ENCODE data around the gene FAM72D.
"Not testable (repeated sequence)": the region's sequence is repeated elsewhere in the genome, so short reads cannot be mapped to it uniquely, and the experiment has no call there.

The FAM72D gene

GRCh38 chr1:145122344-145123061, 26.7 kb downstream of the FAM72D start:
- not testable (repeated sequence) for H3K27ac Mint-ChIP-seq

DNA sequence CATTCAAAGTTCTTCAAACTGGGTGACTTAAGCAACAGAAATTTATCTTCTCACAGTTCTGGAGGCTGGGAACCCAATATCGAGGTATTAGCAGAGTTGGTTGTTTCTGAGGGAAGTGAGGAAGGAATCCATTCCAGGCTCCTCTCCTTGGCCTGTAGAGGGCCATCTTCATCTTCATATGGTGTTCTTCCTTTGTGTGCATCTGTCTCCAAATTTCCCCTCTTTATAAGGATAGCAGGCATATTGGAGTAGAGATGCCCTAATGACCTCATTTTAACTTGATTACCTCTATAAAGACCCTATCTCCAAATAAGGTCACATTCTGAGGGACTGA, 27.3 kb downstream of the FAM72D start:
- not testable (repeated sequence) for H3K36me3 Mint-ChIP-seq (ENCODE audit: low read depth); H3K4me3 Mint-ChIP-seq; H3K4me1 Mint-ChIP-seq; H3K9me3 Mint-ChIP-seq; H3K27ac Mint-ChIP-seq; H3K27me3 Mint-ChIP-seq (ENCODE audit: low read depth)

More at GRCh38 chr1:145122344-145123061, 26.7 kb downstream of the FAM72D start:
- not testable (repeated sequence) for H3K4me1 Mint-ChIP-seq; H3K36me3 Mint-ChIP-seq (ENCODE audit: low read depth); H3K4me3 Mint-ChIP-seq; H3K9me3 Mint-ChIP-seq; H3K27me3 Mint-ChIP-seq (ENCODE audit: low read depth)

DNA sequence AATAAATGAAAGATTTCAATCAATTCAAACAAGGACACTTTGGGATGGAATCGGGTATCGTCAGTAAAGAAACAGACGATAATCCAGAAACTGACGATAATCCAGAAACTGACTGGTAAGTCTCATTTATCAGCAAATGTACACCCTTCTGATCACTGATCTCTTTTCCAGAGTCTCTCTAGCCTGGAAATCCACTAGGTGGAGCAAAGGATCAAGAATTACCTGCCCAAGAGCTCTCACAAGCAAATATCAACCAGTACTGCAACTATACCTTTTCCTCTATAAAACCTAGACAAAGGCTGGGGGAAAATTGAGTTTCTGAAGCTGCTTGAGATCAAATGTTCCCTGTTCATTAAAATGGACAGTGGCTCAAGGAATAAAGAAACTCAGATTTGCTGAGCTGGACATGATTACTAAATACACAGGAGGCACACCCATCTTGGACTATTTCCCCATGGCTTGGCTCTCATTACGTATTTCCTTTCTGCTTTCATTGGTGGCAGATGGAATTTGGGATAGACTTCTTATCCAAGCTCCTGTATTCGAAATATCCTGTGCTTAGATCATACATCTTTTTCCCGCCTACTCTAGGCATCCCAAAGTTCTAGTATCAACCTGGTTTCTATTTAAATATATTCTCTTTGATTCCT, 28.3 kb downstream of the FAM72D start:
- H3K27me3 Mint-ChIP-seq (ENCODE audit: low read depth); H3K27ac Mint-ChIP-seq; H3K36me3 Mint-ChIP-seq (ENCODE audit: low read depth); H3K9me3 Mint-ChIP-seq; H3K4me1 Mint-ChIP-seq; H3K4me3 Mint-ChIP-seq: not testable (repeated sequence)

- not testable (repeated sequence) for H3K4me1 Mint-ChIP-seq; H3K9me3 Mint-ChIP-seq; H3K36me3 Mint-ChIP-seq (ENCODE audit: low read depth); H3K27ac Mint-ChIP-seq; H3K27me3 Mint-ChIP-seq (ENCODE audit: low read depth); H3K4me3 Mint-ChIP-seq
Observed at GRCh38 chr1:145125112-145125511, 29.3 kb downstream of the FAM72D start.

DNA sequence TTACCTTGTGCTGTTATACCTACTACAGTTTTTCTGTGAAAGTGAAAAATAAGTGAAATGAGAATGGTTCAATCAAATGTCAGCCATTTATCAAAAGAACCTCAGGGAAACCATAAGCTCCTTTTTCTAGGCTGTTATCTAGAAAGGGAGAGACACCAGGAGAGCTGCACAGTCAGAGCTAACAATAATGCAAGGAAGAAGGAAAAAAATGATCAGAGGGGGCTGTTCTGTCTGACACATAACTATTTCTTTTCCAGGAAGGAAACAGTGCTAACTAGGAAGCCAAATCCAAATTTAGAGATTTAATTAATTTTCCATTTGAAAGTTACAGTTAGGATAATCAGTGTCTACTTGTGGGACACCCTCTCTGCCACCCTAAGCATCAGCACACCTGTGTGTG, 31.4 kb downstream of the FAM72D start:
- H3K4me3 Mint-ChIP-seq, H3K4me1 Mint-ChIP-seq: not testable (repeated sequence)

GRCh38 chr1:145128697-145129469, 33.1 kb downstream of the FAM72D start:
- H3K9me3 Mint-ChIP-seq; H3K36me3 Mint-ChIP-seq (ENCODE audit: low read depth); H3K4me1 Mint-ChIP-seq; H3K27ac Mint-ChIP-seq; H3K4me3 Mint-ChIP-seq; H3K27me3 Mint-ChIP-seq (ENCODE audit: low read depth): not testable (repeated sequence)

More for the DNA sequence above, 31.4 kb downstream of the FAM72D start:
- H3K9me3 Mint-ChIP-seq; H3K36me3 Mint-ChIP-seq (ENCODE audit: low read depth); H3K27me3 Mint-ChIP-seq (ENCODE audit: low read depth); H3K27ac Mint-ChIP-seq: not testable (repeated sequence)

DNA sequence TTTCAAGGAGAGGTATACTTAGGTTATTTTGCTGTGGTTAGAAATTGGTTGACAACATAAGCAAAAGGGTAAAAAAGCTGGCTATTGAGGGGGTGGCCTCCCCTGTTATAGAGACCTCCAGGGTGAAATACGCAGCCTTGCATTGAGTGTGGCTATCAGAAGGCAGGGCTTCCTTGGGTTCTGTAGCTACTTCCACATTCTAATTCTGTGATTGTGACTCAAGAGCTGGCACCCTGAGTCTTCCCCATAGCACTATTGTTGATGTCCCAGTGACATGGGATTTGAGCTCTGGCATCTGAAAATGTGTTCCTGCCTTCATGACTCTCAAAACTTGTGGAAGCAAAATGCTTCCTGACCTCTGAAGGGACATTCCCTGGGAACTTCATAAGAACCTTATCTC, 38.7 kb downstream of the FAM72D start:
- not testable (repeated sequence) for H3K4me1 Mint-ChIP-seq; H3K27ac Mint-ChIP-seq; H3K36me3 Mint-ChIP-seq (ENCODE audit: low read depth); H3K4me3 Mint-ChIP-seq; H3K27me3 Mint-ChIP-seq (ENCODE audit: low read depth); H3K9me3 Mint-ChIP-seq

- not testable (repeated sequence) for H3K36me3 Mint-ChIP-seq (ENCODE audit: low read depth); H3K27ac Mint-ChIP-seq; H3K4me3 Mint-ChIP-seq; H3K27me3 Mint-ChIP-seq (ENCODE audit: low read depth); H3K9me3 Mint-ChIP-seq; H3K4me1 Mint-ChIP-seq
Observed at GRCh38 chr1:145140549-145140948, 44.8 kb downstream of the FAM72D start.

- not testable (repeated sequence) for H3K27me3 Mint-ChIP-seq (ENCODE audit: low read depth); H3K36me3 Mint-ChIP-seq (ENCODE audit: low read depth); H3K4me3 Mint-ChIP-seq; H3K9me3 Mint-ChIP-seq; H3K27ac Mint-ChIP-seq; H3K4me1 Mint-ChIP-seq
Observed at GRCh38 chr1:145144264-145144913, 48.6 kb downstream of the FAM72D start.

DNA sequence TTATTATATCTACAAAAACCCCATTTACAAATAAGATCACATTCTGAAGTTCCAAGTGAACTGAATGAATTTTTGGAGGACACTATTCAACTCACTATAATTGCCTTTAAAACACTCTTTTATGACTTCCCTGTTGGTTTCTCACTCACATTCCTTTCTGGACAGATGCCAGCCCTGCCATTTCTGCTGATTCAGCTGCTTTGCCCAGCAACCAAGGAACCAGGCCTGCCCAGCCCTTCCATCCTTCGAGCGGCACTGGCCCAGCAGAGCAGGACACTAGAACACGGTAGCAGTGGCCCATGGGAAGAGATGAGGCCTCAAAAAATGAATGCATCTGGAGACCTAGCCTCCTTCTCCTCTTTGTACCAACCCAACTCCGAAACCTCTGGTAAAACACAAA, 50.5 kb downstream of the FAM72D start:
- H3K4me3 Mint-ChIP-seq; H3K27ac Mint-ChIP-seq; H3K36me3 Mint-ChIP-seq (ENCODE audit: low read depth): not testable (repeated sequence)

GRCh38 chr1:145147172-145147571, 51.4 kb downstream of the FAM72D start:
- not testable (repeated sequence) for H3K27ac Mint-ChIP-seq; H3K4me3 Mint-ChIP-seq; H3K4me1 Mint-ChIP-seq; H3K9me3 Mint-ChIP-seq; H3K36me3 Mint-ChIP-seq (ENCODE audit: low read depth); H3K27me3 Mint-ChIP-seq (ENCODE audit: low read depth)

More for the DNA sequence above, 50.5 kb downstream of the FAM72D start:
- H3K9me3 Mint-ChIP-seq; H3K4me1 Mint-ChIP-seq; H3K27me3 Mint-ChIP-seq (ENCODE audit: low read depth): not testable (repeated sequence)

DNA sequence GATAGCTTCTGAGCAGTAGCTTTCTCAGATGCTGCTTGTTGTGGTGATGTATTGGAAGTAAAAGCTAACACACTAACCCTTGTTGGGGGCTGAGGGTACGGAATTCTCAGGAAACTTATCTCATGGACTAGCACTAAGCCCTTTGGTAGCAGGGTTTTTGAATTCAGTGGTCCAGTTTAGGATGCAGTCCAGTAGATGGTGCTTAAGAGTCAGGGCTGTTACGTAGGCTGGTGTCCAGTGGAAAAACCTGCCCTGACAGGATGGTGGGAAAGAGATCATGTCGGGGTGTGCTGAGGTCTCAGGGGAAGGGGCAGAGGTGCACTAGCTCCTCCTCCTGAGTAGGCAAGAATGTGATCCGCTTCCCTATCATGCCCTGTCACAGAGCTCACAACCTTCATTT, 59.6 kb downstream of the FAM72D start:
- H3K27ac Mint-ChIP-seq; H3K4me3 Mint-ChIP-seq; H3K4me1 Mint-ChIP-seq; H3K9me3 Mint-ChIP-seq; H3K36me3 Mint-ChIP-seq (ENCODE audit: low read depth); H3K27me3 Mint-ChIP-seq (ENCODE audit: low read depth): not testable (repeated sequence)

DNA sequence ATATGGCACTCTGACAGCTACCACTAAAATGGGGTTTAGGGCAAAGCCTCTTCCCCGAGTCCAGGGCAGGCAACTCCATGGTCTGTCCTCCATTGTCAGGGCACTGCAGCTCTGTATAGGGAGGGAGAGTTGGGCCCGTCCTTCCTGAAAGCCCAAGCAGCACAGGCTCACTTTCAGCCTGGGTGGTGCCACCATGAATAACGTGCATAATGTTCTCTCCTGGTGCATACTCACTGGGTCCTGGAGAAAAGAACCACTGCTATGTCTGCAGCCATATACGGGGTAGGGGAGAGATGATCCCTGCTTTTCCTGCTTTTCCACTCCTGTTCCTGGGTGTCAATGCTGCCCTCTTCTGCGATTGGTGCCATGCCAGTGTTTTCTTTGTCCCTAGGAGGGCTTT, 60.1 kb downstream of the FAM72D start:
- H3K27ac Mint-ChIP-seq; H3K9me3 Mint-ChIP-seq; H3K27me3 Mint-ChIP-seq (ENCODE audit: low read depth); H3K4me1 Mint-ChIP-seq; H3K36me3 Mint-ChIP-seq (ENCODE audit: low read depth): not testable (repeated sequence)
- peak overlapping the region in 2 of 3 experiments; percentile 27 to 36 for H3K4me3 Mint-ChIP-seq

- not testable (repeated sequence) for H3K9me3 Mint-ChIP-seq; H3K36me3 Mint-ChIP-seq (ENCODE audit: low read depth); H3K27me3 Mint-ChIP-seq (ENCODE audit: low read depth); H3K4me1 Mint-ChIP-seq
- Mint-ChIP-seq H3K4me3 (peak overlapping the region; percentile 80 to 85 (median 81)), H3K27ac (peak overlapping the region; percentile 78 to 93 (median 92))
Observed at GRCh38 chr1:145156891-145157610, 61.3 kb downstream of the FAM72D start.

Data from nephron (organoid).